ENCODE data around the gene PAX6.

PAX6 gene

GRCh38 chr11:31814176-31814868 is 3.2 kb upstream of the PAX6 start:
- no peak for DNase-seq (ENCODE audit: low read depth)
- TF ChIP-seq CTCF (IDR thresholded peaks at IDR 0.05; ENCODE audit: low read depth, low read length, missing control alignments), result no peak
- no peak overlapping the region for H3K4me3 ChIP-seq (ENCODE audit: low read depth, low read length)

- no peak for DNase-seq (ENCODE audit: low read depth)
- H3K4me3 ChIP-seq (ENCODE audit: low read depth, low read length), result peak overlapping the region; percentile 36; the same call in 1 of the 2 replicates
- no peak for TF ChIP-seq CTCF (IDR thresholded peaks at IDR 0.05; ENCODE audit: low read depth, low read length, missing control alignments)
Measured at GRCh38 chr11:31813391-31814175, 2.5 kb upstream of the PAX6 start.

- DNase-seq (ENCODE audit: low read depth), result no peak
- TF ChIP-seq CTCF (IDR thresholded peaks at IDR 0.05; ENCODE audit: low read depth, low read length, missing control alignments), result no peak
- H3K4me3 ChIP-seq (ENCODE audit: low read depth, low read length), result peak overlapping the region; percentile 36
Measured at GRCh38 chr11:31812383-31813381, 1.6 kb upstream of the PAX6 start.

- H3K4me3 ChIP-seq (ENCODE audit: low read depth, low read length), result peak overlapping the region; percentile 41
- TF ChIP-seq CTCF (IDR thresholded peaks at IDR 0.05; ENCODE audit: low read depth, low read length, missing control alignments), result no peak
- no peak for DNase-seq (ENCODE audit: low read depth)
Measured at GRCh38 chr11:31809857-31810778, 1.0 kb downstream of the PAX6 start.

GRCh38 chr11:31809541-31809856 is 1.6 kb downstream of the PAX6 start:
- H3K4me3 ChIP-seq (ENCODE audit: low read depth, low read length), result no peak overlapping the region; the same call in 1 of the 2 replicates
- no peak for TF ChIP-seq CTCF (IDR thresholded peaks at IDR 0.05; ENCODE audit: low read depth, low read length, missing control alignments)
- DNase-seq (ENCODE audit: low read depth), result no peak

Data from GM12864 (cell line).